GM12891 (cell line): ENCODE measurements around the gene MOV10L1.

Experiments
- DNase-seq: peaks from one replicate; pipeline ENCODE4 v3.0.0; 2011; ENCODE audit warnings: low spot score; ENCODE audit not compliant: insufficient read length
- FAIRE-seq: peaks from 2 replicates; lab custom pipeline; 2011; peaks lifted over from hg19 to GRCh38; lab: Jason Lieb, UNC
- PAX5 ChIP-seq: IDR thresholded peaks from 2 replicates; pipeline ENCODE4 v1.6.1; 2011; ENCODE audit warnings: low read length, moderate library complexity, mild to moderate bottlenecking; ENCODE audit not compliant: insufficient read depth, severe bottlenecking
- POLR2A ChIP-seq: IDR thresholded peaks from 2 replicates; pipeline ENCODE4 v1.6.1; 2011; ENCODE audit warnings: low read depth, low read length, control low read depth
- POLR2AphosphoS5 ChIP-seq: IDR thresholded peaks from 2 replicates; pipeline ENCODE4 v1.6.1; 2011; ENCODE audit warnings: low read depth, low read length, control low read depth
- POU2F2 ChIP-seq: IDR thresholded peaks from 2 replicates; pipeline ENCODE4 v1.6.1; 2011; ENCODE audit warnings: low read depth, mild to moderate bottlenecking, control low read depth, low read length, moderate library complexity
- SPI1 ChIP-seq: IDR thresholded peaks from 2 replicates; pipeline ENCODE4 v1.6.1; 2011; ENCODE audit warnings: low read depth, low read length, control low read depth
- TAF1 ChIP-seq: IDR thresholded peaks from 2 replicates; pipeline ENCODE4 v1.6.1; 2011; ENCODE audit warnings: low read depth, low read length, control low read depth

Gene MOV10L1

DNA sequence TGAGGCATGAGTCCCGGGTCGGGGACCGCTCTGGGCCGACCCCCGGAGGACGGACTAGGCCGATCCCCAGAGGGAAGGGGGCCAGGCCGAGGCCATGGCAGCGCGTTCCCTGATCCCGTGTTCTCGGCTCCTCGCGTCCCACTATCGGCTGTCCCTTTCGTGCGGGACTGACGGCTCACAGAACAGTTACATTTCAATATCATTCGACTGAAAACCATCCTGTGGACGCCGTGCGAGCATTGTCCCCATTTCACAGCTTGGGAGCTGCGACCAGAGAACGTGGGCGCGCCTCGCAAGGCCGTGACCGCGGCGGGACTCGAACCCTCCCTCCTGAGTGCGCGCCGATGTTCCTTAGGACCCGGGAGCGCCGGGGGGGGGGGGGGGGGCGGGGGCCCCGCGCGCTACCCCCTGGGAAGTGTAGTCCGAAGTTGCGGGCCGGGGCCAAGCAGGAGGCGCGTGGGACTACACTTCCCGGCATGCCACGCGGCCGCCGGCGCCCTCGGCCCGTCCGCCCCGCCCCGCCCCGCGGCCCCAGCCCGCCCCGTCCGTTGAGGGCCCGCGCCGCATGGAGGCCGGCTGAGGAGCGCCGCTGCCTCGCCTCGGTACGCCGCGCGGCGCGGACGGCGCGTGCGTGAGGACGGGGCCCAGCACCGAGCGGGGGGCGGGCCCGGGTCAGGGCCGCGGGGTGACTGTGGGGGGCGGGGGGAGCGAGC is 95.7 kb downstream of the MOV10L1 start, which contains the start of gene TRABD:
TSS of gene TRABD (plus strand) at position 539 of the 713 bp plus-strand sequence. CDS start 7,148 bp downstream, outside the sequence.
- FAIRE-seq (peak; percentile 94), DNase-seq (peak; percentile 98)
- TF ChIP-seq POU2F2 (no peak), POLR2A (no peak), PAX5 (no peak), TAF1 (no peak), POLR2AphosphoS5 (no peak), SPI1 (no peak)

GRCh38 chr22:50186181-50186714 is 96.4 kb downstream of the MOV10L1 start:
- no peak for FAIRE-seq
- TF ChIP-seq POLR2AphosphoS5 (no peak), POU2F2 (no peak), POLR2A (no peak), TAF1 (no peak), PAX5 (no peak)
- no peak for DNase-seq

- DNase-seq: no peak
- TF ChIP-seq SPI1 (0 out of 2 replicates have a peak, but pooled peaks have one; percentile 15), TAF1 (no peak), PAX5 (no peak)
Measured at GRCh38 chr22:50186761-50187523, 97.1 kb downstream of the MOV10L1 start.

GRCh38 chr22:50188356-50188755 is 98.5 kb downstream of the MOV10L1 start:
- TF ChIP-seq PAX5: no peak
- TF ChIP-seq SPI1: no peak
- TF ChIP-seq TAF1: no peak
- no peak for TF ChIP-seq POU2F2
- no peak for TF ChIP-seq POLR2AphosphoS5
- no peak for TF ChIP-seq POLR2A
- DNase-seq (no peak), FAIRE-seq (no peak)

More at GRCh38 chr22:50186761-50187523, 97.1 kb downstream of the MOV10L1 start:
- peak; percentile 64 for FAIRE-seq

DNA sequence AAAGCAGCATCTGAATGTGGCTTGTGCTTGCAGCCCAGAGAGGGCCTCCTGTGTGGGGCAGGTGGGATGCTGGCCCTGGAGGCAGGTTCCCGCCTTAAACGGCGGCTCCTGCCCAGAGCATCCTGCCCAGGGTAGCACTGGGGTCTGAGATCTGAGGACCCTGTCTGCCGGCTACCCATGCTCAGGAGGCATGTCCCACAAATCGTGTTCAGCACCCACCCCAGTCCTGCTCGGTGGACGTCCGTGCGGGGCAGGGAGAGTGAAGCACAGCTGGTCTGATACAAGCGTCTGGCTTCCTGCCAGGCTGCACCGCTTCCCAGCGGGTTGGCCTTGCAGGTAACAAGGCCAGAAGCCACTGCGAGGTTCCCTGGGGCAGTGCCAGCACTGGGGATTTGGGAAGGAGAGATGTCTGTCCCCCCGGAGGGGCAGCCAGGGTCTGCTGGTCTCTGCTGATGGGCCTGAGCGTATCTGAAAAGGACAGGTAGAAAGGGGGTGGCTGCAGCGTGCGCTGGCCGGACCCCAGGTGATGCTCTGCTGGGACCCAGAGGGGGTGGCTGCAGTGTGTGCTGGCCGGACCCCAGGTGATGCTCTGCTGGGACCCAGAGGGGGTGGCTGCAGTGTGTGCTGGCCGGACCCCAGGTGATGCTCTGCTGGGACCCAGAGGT is 99.5 kb downstream of the MOV10L1 start:
- DNase-seq (no peak), FAIRE-seq (peak; percentile 57)
- no peak for TF ChIP-seq PAX5
- no peak for TF ChIP-seq POLR2AphosphoS5
- no peak for TF ChIP-seq TAF1
- TF ChIP-seq POU2F2: no peak
- 0 out of 2 replicates have a peak, but pooled peaks have one; percentile 34 for TF ChIP-seq POLR2A
- TF ChIP-seq SPI1: no peak

DNA sequence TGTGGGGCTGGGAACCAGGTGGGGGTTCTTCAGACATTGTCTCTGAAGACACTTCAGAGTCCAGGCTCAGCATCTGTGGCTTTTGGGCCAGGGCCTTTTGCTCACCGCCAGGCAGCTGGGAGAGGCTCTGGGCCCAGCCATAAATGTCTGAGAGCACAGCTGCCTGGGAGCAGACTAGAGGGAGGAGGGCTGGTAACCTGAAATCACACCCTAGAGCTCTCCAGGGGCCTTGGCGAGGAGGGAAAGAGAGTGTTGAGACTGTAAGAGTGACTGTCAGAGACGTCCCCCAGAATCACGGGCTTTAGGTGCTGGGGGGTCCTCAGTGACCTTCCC is 100.0 kb downstream of the MOV10L1 start:
- DNase-seq (no peak), FAIRE-seq (no peak)
- TF ChIP-seq POU2F2 (no peak), SPI1 (no peak), TAF1 (no peak), PAX5 (no peak), POLR2AphosphoS5 (no peak), POLR2A (no peak)

GRCh38 chr22:50190182-50190940 is 100.6 kb downstream of the MOV10L1 start:
- 0 out of 2 replicates have a peak, but pooled peaks have one; percentile 33 for TF ChIP-seq POU2F2
- TF ChIP-seq TAF1: peak; percentile 86
- TF ChIP-seq PAX5: peak; percentile 73
- TF ChIP-seq POLR2A: peak; percentile 68
- peak; percentile 90 for TF ChIP-seq POLR2AphosphoS5
- peak; percentile 28 for TF ChIP-seq SPI1
- FAIRE-seq (peak; percentile 99), DNase-seq (peak; percentile 78)
